Cardiac fibroblast (primary cell): ENCODE results near the gene NOX5.

Source experiments
- DNase-seq, 2 donors: peaks; one replicate each; pipeline versions ENCODE4 v3.0.0 to v3.0.0-alpha.2; 2010; ENCODE audit warnings: low read depth in 2 of 2
- H3K4me3 ChIP-seq, 2 donors: replicated peaks in 1 of 2; 1 replicate in 1 of 2; 2 replicates in 1 of 2; pipeline ENCODE4 v1.5.1; 2011; ENCODE audit warnings: low read depth in 2 of 2, low read length in 2 of 2, mild to moderate bottlenecking in 2 of 2, moderate library complexity in 1 of 2
- TF ChIP-seq, protein P1 (sequence below): IDR thresholded peaks from one replicate; pipeline ENCODE4 v1.5.1; 2011; ENCODE audit warnings: low read depth, mild to moderate bottlenecking, low read length, inconsistent platforms

Gene NOX5

DNA sequence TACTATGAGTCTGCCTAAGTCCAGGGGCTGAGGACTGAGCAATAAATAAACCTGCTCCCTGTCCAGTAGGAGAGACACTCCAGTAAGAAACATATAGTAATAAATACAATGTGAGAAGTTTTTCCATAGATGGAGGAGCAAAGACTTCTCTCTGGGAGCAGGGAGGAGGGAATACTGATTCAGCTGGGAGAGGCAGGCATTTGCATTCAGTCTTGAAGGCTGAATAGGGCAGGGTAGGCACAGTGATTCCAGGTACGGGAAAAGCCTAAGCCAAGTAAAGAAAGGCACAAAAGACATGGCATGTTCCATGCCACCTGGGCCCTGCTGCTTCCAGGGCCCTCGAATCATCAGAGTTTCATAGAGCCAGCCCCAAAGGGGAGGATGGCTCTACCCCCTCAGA lies 86.3 kb downstream of the NOX5 start:
- TF ChIP-seq, protein P1, sequence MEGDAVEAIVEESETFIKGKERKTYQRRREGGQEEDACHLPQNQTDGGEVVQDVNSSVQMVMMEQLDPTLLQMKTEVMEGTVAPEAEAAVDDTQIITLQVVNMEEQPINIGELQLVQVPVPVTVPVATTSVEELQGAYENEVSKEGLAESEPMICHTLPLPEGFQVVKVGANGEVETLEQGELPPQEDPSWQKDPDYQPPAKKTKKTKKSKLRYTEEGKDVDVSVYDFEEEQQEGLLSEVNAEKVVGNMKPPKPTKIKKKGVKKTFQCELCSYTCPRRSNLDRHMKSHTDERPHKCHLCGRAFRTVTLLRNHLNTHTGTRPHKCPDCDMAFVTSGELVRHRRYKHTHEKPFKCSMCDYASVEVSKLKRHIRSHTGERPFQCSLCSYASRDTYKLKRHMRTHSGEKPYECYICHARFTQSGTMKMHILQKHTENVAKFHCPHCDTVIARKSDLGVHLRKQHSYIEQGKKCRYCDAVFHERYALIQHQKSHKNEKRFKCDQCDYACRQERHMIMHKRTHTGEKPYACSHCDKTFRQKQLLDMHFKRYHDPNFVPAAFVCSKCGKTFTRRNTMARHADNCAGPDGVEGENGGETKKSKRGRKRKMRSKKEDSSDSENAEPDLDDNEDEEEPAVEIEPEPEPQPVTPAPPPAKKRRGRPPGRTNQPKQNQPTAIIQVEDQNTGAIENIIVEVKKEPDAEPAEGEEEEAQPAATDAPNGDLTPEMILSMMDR, result no peak
- DNase-seq, result no peak

GRCh38 chr15:69104050-69104750 lies 89.7 kb downstream of the NOX5 start:
- DNase-seq, result no peak
- H3K4me3 ChIP-seq, result no peak overlapping the region
- TF ChIP-seq, protein P1, result no peak

More for the DNA sequence above, 86.3 kb downstream of the NOX5 start:
- H3K4me3 ChIP-seq, result no peak overlapping the region

DNA sequence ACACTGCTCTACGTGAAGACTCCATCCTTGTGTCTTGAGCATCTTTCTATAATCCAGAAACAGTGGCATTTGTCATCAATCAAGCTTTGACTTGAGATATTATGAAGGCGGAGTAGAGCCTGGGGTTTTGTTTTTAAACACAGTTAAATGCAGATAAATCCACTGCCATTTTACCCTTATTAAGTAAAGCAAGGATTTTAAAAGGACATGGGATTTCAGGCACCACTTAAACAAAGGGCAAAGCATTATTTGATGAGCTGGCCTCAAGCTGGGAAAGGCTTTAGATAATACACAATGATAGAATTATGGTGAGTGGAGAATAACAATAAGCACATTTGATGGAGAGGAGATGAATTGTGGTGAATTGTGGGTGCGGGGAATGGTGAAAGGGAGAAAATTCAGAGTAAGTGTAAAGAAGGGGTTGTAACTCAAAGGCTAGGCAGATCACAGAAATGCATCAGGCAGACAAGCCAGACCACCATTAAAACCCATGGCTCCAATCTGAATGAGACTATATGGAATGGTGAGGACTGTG lies 91.0 kb downstream of the NOX5 start:
- TF ChIP-seq, protein P1, result no peak
- no peak overlapping the region for H3K4me3 ChIP-seq
- no peak for DNase-seq

DNA sequence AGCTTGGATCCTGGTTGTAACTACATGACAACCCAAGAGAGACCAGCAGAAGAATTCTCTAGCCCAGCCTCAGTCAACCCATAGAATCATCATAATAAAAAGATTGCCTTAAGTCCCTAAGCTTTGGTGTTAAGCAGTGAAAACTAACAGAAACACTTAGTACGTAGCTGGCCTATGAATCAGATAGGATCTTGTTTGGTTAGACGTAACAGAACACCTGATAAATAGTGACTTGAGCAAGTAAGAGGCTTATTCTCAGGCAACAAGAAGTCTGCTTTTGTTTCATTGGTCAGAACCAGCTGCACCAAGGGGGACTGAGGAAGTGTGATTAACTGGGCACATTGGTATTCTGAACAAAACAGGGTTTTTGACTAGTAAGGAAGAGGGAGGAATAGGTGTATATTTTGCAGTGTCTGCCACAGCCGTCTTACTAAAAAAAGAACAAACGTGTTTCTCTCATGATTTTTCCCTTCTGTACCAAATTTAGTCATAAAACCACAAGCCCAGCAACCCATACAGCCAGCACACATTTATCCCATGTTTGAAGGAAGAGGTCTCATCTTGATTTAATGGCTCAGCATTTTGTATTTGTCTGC lies 92.6 kb downstream of the NOX5 start:
- TF ChIP-seq, protein P1, result no peak
- DNase-seq, result no peak

More for the DNA sequence above, 92.6 kb downstream of the NOX5 start:
- H3K4me3 ChIP-seq, result no peak overlapping the region
